ENCODE measurements around the gene L3MBTL2. TPM values are rescaled to one million over a fixed set of nuclear protein-coding genes. Genes with fewer than 3 reads are reported as not detected.
"Not testable (repeated sequence)": the region's sequence is repeated elsewhere in the genome, so short reads cannot be mapped to it uniquely, and the experiment has no call there.

L3MBTL2 gene
- total RNA-seq, 1 donor from 2014 or later: 26.4 TPM

- Mint-ChIP-seq H3K27me3 (ENCODE audit: low read depth) (no peaks in the 10 kb centered on the region), H3K9me3 (no peaks in the 10 kb centered on the region), H3K36me3 (peaks cover 31% of the 10 kb centered on the region), H3K27ac (no peak overlapping the region), H3K4me1 (no peaks in the 10 kb centered on the region), H3K4me3 (no peak overlapping the region)
- TF ChIP-seq, protein P1, sequence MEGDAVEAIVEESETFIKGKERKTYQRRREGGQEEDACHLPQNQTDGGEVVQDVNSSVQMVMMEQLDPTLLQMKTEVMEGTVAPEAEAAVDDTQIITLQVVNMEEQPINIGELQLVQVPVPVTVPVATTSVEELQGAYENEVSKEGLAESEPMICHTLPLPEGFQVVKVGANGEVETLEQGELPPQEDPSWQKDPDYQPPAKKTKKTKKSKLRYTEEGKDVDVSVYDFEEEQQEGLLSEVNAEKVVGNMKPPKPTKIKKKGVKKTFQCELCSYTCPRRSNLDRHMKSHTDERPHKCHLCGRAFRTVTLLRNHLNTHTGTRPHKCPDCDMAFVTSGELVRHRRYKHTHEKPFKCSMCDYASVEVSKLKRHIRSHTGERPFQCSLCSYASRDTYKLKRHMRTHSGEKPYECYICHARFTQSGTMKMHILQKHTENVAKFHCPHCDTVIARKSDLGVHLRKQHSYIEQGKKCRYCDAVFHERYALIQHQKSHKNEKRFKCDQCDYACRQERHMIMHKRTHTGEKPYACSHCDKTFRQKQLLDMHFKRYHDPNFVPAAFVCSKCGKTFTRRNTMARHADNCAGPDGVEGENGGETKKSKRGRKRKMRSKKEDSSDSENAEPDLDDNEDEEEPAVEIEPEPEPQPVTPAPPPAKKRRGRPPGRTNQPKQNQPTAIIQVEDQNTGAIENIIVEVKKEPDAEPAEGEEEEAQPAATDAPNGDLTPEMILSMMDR (IDR thresholded peaks at IDR 0.05; ENCODE audit: unreplicated experiment): no peak
- DNase-seq (ENCODE audit: low spot score in 2 of 2, unreplicated experiment in 2 of 2): no peak
Measured at GRCh38 chr22:41252365-41252764, 47.3 kb downstream of the L3MBTL2 start.

- H3K36me3 Mint-ChIP-seq: peaks cover 32% of the 10 kb centered on the region
- H3K4me1 Mint-ChIP-seq: no peaks in the 10 kb centered on the region
- H3K27ac Mint-ChIP-seq: no peak overlapping the region
- no peaks in the 10 kb centered on the region for H3K27me3 Mint-ChIP-seq (ENCODE audit: low read depth)
- TF ChIP-seq, protein P1 (IDR thresholded peaks at IDR 0.05; ENCODE audit: unreplicated experiment): no peak
- no peak for DNase-seq (ENCODE audit: low spot score in 2 of 2, unreplicated experiment in 2 of 2)
- no peaks in the 10 kb centered on the region for H3K9me3 Mint-ChIP-seq
- no peak overlapping the region for H3K4me3 Mint-ChIP-seq
Measured at GRCh38 chr22:41254230-41254629, 49.1 kb downstream of the L3MBTL2 start.

DNA sequence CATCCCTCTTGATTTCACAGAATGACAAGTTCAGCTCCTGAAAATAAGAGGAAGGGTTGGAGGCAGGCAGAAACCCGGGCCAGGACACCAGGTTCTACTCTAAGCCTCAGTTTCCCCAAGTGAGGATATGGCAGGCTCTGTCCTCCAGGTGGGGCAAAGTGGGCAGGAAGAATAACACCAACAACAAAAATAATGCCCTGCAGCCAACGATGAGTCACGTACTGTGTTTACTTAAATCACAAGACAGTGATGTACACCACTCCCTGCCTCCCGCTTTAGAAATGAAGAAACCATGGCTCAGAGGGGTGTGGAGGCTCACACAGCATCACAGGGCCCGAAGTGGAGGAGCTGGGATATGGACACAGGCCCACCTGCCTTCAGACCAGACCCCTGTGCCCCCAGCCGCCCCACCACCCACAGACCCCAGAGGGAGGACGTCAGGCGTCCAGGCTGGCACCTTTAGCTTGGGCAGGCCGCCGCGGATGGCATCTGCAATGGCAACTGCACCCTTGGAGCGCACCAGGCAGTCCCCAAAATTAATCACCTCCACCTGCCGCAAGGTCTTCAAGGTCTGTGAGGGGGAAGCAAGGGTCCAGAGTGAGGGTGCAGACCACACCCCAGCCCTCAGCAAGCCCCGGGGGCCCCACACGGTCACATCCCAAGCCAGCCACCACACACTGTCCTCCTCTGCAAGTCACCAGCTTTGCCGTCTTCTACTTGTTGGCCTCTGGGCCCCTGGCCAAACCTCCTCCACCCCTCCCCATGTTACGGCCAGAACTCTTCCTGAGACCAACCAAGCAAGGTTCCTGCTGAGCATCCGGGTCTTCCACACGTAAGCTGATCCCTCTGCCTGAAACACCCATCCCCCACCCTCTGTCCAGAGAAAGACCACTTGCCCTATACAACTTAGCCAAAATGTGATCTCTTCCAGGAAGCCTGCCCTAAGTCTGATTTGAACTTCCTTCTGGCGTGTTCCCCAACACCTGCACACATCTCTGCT, 51.4 kb downstream of the L3MBTL2 start:
- TF ChIP-seq, protein P1 (IDR thresholded peaks at IDR 0.05; ENCODE audit: unreplicated experiment): no peak
- Mint-ChIP-seq H3K9me3 (no peaks in the 10 kb centered on the region), H3K27ac (no peak overlapping the region), H3K36me3 (peaks cover 28% of the 10 kb centered on the region), H3K4me1 (no peaks in the 10 kb centered on the region), H3K4me3 (no peak overlapping the region), H3K27me3 (ENCODE audit: low read depth) (no peaks in the 10 kb centered on the region)
- DNase-seq (ENCODE audit: low spot score in 2 of 2, unreplicated experiment in 2 of 2): no peak

GRCh38 chr22:41257696-41258095, 52.6 kb downstream of the L3MBTL2 start:
- no peaks in the 10 kb centered on the region for H3K4me1 Mint-ChIP-seq
- H3K4me3 Mint-ChIP-seq: no peak overlapping the region
- H3K27ac Mint-ChIP-seq: no peak overlapping the region
- H3K9me3 Mint-ChIP-seq: no peaks in the 10 kb centered on the region
- TF ChIP-seq, protein P1 (IDR thresholded peaks at IDR 0.05; ENCODE audit: unreplicated experiment): no peak
- H3K27me3 Mint-ChIP-seq (ENCODE audit: low read depth): no peaks in the 10 kb centered on the region
- no peak for DNase-seq (ENCODE audit: low spot score in 2 of 2, unreplicated experiment in 2 of 2)
- H3K36me3 Mint-ChIP-seq: peaks cover 27% of the 10 kb centered on the region

DNA sequence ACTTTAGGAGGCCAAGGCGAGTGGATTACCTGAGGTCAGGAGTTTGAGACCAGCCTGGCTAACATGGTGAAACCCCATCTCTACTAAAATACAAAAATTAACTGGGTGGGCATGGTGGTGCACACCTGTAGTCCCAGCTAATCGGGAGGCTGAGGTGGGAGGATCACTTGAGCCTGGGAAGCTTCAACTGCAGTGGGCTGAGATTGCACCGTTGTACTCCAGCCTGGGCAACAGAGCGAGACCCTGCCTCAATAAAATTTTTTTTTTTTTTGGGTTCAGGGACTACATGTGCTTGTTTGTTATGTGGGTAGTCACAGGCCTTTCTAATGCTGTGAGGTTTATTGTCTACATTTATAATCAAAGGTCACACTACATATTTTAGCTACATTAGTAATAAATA, 54.6 kb downstream of the L3MBTL2 start:
- not testable (repeated sequence) for H3K4me3 Mint-ChIP-seq; H3K27ac Mint-ChIP-seq; DNase-seq (ENCODE audit: low spot score in 2 of 2, unreplicated experiment in 2 of 2); H3K27me3 Mint-ChIP-seq (ENCODE audit: low read depth); H3K9me3 Mint-ChIP-seq; H3K4me1 Mint-ChIP-seq
- peaks cover 30% of the 10 kb centered on the region for H3K36me3 Mint-ChIP-seq

- Mint-ChIP-seq H3K36me3 (peaks cover 33% of the 10 kb centered on the region), H3K27ac (no peak overlapping the region), H3K4me3 (no peak overlapping the region), H3K9me3 (no peaks in the 10 kb centered on the region), H3K4me1 (no peaks in the 10 kb centered on the region), H3K27me3 (ENCODE audit: low read depth) (no peaks in the 10 kb centered on the region)
- TF ChIP-seq, protein P1 (IDR thresholded peaks at IDR 0.05; ENCODE audit: unreplicated experiment): no peak
- DNase-seq (ENCODE audit: low spot score in 2 of 2, unreplicated experiment in 2 of 2): no peak
Measured at GRCh38 chr22:41260871-41261270, 55.8 kb downstream of the L3MBTL2 start.

All from mesothelial cell of epicardium (in vitro differentiated cells).